ENCODE results near the gene TTN. TPM values are rescaled to one million over a fixed set of nuclear protein-coding genes. Genes with fewer than 3 reads are reported as not detected.
"Not testable (repeated sequence)": the region's sequence is repeated elsewhere in the genome, so short reads cannot be mapped to it uniquely, and the experiment has no call there.

TTN gene
- total RNA-seq, 6 donors from 2014 or later = 13.8 to 895 (median 119) TPM

DNA sequence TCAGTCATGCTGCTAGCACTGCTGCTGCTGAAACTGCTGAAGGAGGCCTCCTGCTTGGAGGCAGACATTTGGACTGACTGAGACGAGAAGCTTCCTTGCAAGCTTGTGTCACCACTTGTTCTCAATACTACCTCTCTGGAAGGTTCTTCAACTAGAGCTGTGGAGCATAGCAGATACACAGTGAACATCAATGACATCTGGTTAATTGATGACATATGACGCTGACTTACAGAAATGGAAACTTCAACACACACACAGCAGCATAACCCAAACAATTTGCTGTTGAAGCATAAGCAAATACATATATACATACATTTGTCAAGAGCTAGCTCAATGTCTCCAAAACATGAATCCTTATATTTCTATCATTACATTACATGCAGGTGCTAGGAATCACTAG, 279.6 kb downstream of the TTN start:
- Histone ChIP-seq H3K36me3 (peaks cover 0 to 14% (median 6%) of the 10 kb centered on the region in 4 donors), H3K27me3 (no peaks in the 10 kb centered on the region), H3K4me1 (peaks cover 0 to 10% (median 7%) of the 10 kb centered on the region in 4 donors), H3K9me3 (no peaks in the 10 kb centered on the region), H3K4me3 (no peak overlapping the region), H3K27ac (no peak overlapping the region)
- 83 to 100% methylated on average over 2 of the region's 2 CpGs for WGBS, 2 donors
- ATAC-seq (ENCODE audit: low FRiP score in 2 of 2) = no peak
- no peak for TF ChIP-seq POLR2A (IDR thresholded peaks at IDR 0.05)
- no peak for TF ChIP-seq POLR2AphosphoS5 (IDR thresholded peaks at IDR 0.05)
- TF ChIP-seq EP300 (IDR thresholded peaks at IDR 0.05) = no peak
- TF ChIP-seq, protein P1, sequence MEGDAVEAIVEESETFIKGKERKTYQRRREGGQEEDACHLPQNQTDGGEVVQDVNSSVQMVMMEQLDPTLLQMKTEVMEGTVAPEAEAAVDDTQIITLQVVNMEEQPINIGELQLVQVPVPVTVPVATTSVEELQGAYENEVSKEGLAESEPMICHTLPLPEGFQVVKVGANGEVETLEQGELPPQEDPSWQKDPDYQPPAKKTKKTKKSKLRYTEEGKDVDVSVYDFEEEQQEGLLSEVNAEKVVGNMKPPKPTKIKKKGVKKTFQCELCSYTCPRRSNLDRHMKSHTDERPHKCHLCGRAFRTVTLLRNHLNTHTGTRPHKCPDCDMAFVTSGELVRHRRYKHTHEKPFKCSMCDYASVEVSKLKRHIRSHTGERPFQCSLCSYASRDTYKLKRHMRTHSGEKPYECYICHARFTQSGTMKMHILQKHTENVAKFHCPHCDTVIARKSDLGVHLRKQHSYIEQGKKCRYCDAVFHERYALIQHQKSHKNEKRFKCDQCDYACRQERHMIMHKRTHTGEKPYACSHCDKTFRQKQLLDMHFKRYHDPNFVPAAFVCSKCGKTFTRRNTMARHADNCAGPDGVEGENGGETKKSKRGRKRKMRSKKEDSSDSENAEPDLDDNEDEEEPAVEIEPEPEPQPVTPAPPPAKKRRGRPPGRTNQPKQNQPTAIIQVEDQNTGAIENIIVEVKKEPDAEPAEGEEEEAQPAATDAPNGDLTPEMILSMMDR (IDR thresholded peaks at IDR 0.05) = no peak
- no peak for DNase-seq

DNA sequence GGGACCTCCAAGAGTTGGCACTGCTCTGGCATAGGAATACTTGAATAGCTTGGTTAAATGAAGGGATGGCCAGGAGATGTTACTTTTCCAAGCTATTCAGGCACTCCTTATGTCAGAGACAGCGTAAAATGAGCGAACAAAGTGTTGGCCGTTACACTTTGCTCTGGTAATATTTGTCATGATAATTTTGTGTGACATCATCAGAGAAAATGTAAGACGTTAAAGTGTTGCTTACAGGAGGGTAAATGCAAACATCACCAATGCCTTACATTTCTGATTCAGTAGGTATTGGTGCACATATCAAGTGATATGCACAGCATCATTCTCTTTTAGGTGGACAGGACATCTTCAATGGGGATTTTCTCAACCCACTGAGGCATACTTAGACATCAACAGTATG, 281.0 kb downstream of the TTN start:
- H3K27ac ChIP-seq = no peak overlapping the region
- H3K4me1 ChIP-seq = peaks cover 0 to 10% (median 7%) of the 10 kb centered on the region in 4 donors
- WGBS, 2 donors = 88 to 98% methylated on average over 4 of the region's 4 CpGs
- TF ChIP-seq, protein P1 (IDR thresholded peaks at IDR 0.05) = no peak
- TF ChIP-seq EP300 (IDR thresholded peaks at IDR 0.05) (no peak), POLR2AphosphoS5 (IDR thresholded peaks at IDR 0.05) (no peak), POLR2A (IDR thresholded peaks at IDR 0.05) (no peak)
- no peak for ATAC-seq (ENCODE audit: low FRiP score in 2 of 2)
- no peaks in the 10 kb centered on the region for H3K9me3 ChIP-seq
- no peak for DNase-seq
- no peaks in the 10 kb centered on the region for H3K27me3 ChIP-seq
- no peak overlapping the region for H3K4me3 ChIP-seq
- H3K36me3 ChIP-seq = peaks cover 0 to under 1% (median under 1%) of the 10 kb centered on the region in 4 donors

DNA sequence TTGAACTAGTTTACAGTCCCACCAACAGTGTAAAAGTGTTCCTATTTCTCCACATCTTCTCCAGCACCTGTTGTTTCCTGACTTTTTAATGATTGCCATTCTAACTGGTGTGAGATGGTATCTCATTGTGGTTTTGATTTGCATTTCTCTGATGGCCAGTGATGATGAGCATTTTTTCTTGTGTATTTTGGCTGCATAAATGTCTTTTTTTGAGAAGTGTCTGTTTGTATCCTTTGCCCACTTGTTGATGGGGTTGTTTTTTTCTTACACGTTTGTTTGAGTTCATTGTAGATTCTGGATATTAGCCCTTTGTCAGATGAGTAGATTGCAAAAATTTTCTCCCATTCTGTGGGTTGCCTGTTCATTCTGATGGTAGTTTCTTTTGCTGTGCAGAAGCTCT, 281.8 kb downstream of the TTN start:
- not testable (repeated sequence) for H3K36me3 ChIP-seq; H3K4me3 ChIP-seq; H3K27ac ChIP-seq; ATAC-seq (ENCODE audit: low FRiP score in 2 of 2); H3K4me1 ChIP-seq; DNase-seq; H3K27me3 ChIP-seq; H3K9me3 ChIP-seq
- WGBS, 2 donors = 71 to 94% methylated on average over 1 of the region's 1 CpG

DNA sequence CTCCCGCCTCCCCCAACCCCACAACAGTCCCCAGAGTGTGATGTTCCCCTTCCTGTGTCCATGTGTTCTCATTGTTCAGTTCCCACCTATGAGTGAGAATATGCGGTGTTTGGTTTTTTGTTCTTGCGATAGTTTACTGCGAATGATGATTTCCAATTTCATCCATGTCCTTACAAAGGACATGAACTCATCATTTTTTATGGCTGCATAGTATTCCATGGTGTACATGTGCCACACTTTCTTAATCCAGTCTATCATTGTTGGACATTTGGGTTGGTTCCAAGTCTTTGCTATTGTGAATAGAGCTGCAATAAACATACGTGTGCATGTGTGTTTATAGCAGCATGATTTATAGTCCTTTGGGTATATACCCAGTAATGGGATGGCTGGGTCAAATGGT, 282.2 kb downstream of the TTN start:
- WGBS, 2 donors = 89 to 92% methylated on average over 4 of the region's 5 CpGs
- not testable (repeated sequence) for H3K27me3 ChIP-seq; H3K36me3 ChIP-seq; ATAC-seq (ENCODE audit: low FRiP score in 2 of 2); H3K4me3 ChIP-seq; H3K9me3 ChIP-seq; H3K4me1 ChIP-seq; DNase-seq; H3K27ac ChIP-seq

DNA sequence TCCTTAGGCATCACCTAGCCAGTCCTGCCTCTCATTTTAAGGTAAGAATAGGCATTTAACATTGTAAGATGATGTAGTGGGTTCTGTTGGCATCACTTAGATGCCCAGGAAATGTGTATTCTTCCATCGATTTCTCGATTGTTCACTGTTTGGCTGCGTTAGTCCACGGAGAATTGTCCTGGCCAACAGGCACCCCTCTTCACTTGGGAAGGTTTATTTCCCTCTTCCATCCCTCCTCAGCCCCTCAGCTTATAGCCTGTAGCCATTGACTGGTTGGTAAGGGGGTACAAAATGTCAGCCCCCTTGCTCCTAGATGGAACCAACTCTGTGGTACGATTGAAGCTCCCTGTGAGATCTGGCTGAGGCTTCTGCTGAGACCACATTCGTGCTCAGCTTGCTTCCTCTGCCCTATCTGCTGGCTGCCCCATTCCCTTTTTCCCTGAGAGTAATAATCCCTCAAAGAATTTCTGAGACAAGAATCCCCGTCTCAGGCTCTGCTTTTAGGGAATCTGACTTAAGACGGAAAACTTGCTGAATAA, 283.6 kb downstream of the TTN start:
- Histone ChIP-seq H3K9me3 (no peaks in the 10 kb centered on the region), H3K36me3 (no peaks in the 10 kb centered on the region), H3K4me3 (peak overlapping the region; percentile 54 to 72 (median 58)), H3K4me1 (peaks cover 0 to 10% (median 7%) of the 10 kb centered on the region in 4 donors), H3K27ac (peak overlapping the region; percentile 63 to 89 (median 81)), H3K27me3 (no peaks in the 10 kb centered on the region)
- DNase-seq (no peak), ATAC-seq (ENCODE audit: low FRiP score in 2 of 2) (peak; percentile 9 to 30)
- WGBS, 2 donors = 42 to 44% methylated on average over 8 of the region's 8 CpGs
- TF ChIP-seq POLR2AphosphoS5 (IDR thresholded peaks at IDR 0.05) (no peak), EP300 (IDR thresholded peaks at IDR 0.05) (no peak), POLR2A (IDR thresholded peaks at IDR 0.05) (no peak)
- TF ChIP-seq, protein P1 (IDR thresholded peaks at IDR 0.05) = no peak

DNA sequence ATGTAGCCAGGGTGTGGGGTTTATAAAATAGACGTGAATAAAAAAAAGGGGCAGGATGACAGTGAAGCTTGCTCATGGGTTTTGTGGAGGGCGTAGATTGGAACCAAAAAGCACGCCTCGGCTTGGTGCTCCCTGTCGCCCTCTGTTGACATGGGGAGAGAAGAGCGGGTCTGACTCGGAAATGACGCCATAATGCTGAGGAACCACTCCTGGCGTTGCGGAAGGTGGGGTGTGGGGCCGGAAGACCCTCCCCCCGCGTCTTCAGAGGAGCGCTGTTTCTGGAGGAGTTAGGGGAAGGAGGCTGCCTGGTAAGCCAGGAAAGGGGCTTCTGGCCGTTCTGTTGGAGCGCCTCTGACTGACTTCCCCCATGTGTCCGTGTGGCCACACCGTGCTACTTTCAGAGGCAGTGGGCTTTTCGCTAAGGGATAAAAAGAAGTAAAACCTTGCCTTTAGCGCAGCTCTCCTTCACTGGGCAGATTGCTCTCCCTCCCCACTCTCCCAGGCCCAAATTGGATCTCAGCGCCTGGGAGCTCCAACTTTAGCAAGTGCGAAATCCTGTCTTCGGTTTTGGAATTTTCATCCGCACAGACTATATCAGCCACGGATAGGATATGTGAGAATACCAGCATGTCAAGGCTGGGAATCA, 284.1 kb downstream of the TTN start:
- Histone ChIP-seq H3K36me3 (no peaks in the 10 kb centered on the region), H3K9me3 (no peaks in the 10 kb centered on the region), H3K27me3 (no peaks in the 10 kb centered on the region), H3K4me1 (peaks cover 0 to 10% (median 7%) of the 10 kb centered on the region in 4 donors), H3K27ac (peak overlapping the region; percentile 63 to 89 (median 81)), H3K4me3 (peak overlapping the region; percentile 54 to 72 (median 58))
- ATAC-seq (ENCODE audit: low FRiP score in 2 of 2) = peak; percentile 96 to 99
- 13 to 40% methylated on average over 19 to 25 of the region's 25 CpGs for WGBS, 2 donors
- TF ChIP-seq EP300 (IDR thresholded peaks at IDR 0.05) = peak in 1 of 4 donors; percentile 9
- TF ChIP-seq, protein P1 (IDR thresholded peaks at IDR 0.05) = peak; percentile 63 to 80 (median 70)
- TF ChIP-seq POLR2A (IDR thresholded peaks at IDR 0.05) = peak in 2 of 4 donors; percentile 63 to 71
- TF ChIP-seq POLR2AphosphoS5 (IDR thresholded peaks at IDR 0.05) = peak; percentile 83 to 85
- peak; percentile 84 to 90 for DNase-seq

Measured in upper lobe of left lung (tissue), 6 donors.